Gastroesophageal sphincter (tissue), 3 donors: ENCODE measurements around the gene PAEP.

Experiments used
- CTCF ChIP-seq, 4 experiments: fragments of 200-600 bp in 2 of 4; fragments of 450-650 bp in 2 of 4; sonication (generic) in 1 of 4; IDR thresholded peaks; one replicate each; pipeline ENCODE4 v1.5.1; 2017 to 2019; ENCODE audit warnings: antibody characterized with exemption in 4 of 4, mild to moderate bottlenecking in 2 of 4, moderate library complexity in 2 of 4
- EP300 ChIP-seq: sonication (generic); formaldehyde crosslinking; IDR thresholded peaks from one replicate; pipeline ENCODE4 v1.6.1; 2017; ENCODE audit warnings: antibody characterized with exemption, mild to moderate bottlenecking
- POLR2A ChIP-seq, 2 donors: fragments of 450-650 bp; IDR thresholded peaks; one replicate each; pipeline ENCODE4 v1.6.1; 2017; ENCODE audit warnings: antibody characterized with exemption in 2 of 2, mild to moderate bottlenecking in 2 of 2, moderate library complexity in 1 of 2
- POLR2AphosphoS5 ChIP-seq: sonication (generic); formaldehyde crosslinking; IDR thresholded peaks from one replicate; pipeline ENCODE4 v1.6.1; 2017; ENCODE audit warnings: antibody characterized with exemption

GRCh38 chr9:135523521-135524129 lies 37.9 kb upstream of the PAEP start:
- TF ChIP-seq CTCF (IDR thresholded peaks at IDR 0.05) (no peak), POLR2A (IDR thresholded peaks at IDR 0.05) (no peak), EP300 (no peak), POLR2AphosphoS5 (no peak)
